GM19455 (cell line): ENCODE measurements around the gene TAL1.
"Not testable (repeated sequence)": the region's sequence is repeated elsewhere in the genome, so short reads cannot be mapped to it uniquely, and the experiment has no call there.

Experiments
- ATAC-seq: cut with Tn5 transposase; IDR thresholded peaks from one replicate; pipeline ENCODE4 v1.9.1; 2021; ENCODE audit not compliant: unreplicated experiment

The TAL1 gene

DNA sequence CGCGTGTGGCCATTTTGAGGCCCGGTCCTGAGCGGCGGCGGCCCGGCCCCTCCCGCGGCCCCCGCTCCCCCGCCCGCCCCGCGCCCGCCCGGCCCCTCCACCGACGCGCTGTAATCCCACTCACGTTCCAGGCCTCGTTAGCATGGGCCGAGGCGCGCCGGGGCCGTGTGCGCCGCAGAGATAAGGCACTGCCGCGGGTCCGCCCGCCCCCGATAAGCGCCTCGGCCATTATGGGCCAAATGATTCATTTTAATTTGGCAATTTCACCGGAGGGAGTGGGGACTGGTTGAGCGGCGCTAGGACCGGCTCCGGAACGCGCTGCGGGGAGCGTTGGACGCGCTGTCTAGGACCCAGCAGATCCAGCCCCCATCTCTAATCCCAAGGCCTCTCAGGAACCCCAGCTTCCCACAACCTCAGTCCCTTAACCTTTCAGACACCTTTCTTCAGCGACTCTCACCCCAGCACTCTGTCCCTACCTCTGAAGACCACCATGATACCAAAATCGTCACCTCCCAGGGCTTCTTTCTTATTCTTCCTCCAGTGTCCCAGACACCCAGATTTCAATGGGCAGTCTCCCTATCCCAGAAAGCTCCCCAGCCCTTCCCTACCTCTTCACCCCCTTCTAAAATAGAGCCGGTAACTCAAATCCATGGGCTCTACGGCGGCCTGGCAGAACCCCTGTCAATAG lies at the start of gene TAL1:
Gene TAL1 (minus strand): TSS at position 39 of the 688 bp plus-strand sequence. CDS start 6,337 bp downstream, outside the sequence.
- ATAC-seq, result no peak

GRCh38 chr1:47280142-47280541 lies 48.1 kb upstream of the TAL1 start:
- ATAC-seq, result no peak

- ATAC-seq, result no peak
Measured at GRCh38 chr1:47276850-47277249, 44.8 kb upstream of the TAL1 start.

DNA sequence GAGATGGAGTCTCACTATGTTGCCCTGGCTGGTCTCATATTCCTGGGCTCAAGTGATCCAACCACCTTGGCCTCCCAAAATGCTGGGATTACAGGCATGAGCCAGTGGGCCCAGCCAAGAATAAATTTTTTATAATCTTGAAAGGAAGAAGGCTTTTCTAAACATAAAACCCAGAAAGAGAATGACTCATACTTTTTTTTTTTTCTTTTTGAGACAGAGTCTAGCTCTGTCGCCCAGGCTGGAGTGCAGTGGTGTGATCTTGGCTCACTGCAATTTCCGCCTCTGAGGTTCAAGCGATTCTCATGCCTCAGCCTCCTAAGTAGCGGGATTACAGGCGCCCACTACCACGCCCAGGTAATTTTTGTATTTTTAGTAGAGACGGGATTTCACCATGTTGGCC lies 43.8 kb upstream of the TAL1 start:
- not testable (repeated sequence) for ATAC-seq

DNA sequence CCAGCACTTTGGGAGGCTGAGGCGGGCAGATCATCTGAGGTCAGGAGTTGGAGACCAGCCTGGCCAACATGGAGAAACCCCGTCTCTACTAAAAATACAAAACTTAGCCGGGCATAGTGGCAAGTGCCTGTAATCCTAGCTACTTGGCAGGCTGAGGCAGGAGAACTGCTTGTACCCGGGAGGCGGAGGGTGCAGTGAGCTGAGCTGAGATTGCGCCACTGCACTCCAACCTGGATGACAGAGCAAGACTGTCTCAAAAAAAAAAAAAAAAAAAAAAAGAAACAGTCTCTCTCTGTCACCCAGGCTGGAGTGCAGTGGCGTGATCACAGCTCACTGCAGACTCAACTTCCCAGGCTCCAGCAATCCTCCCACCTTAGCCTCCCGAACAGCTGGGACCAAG lies 33.5 kb upstream of the TAL1 start:
- ATAC-seq, result not testable (repeated sequence)

DNA sequence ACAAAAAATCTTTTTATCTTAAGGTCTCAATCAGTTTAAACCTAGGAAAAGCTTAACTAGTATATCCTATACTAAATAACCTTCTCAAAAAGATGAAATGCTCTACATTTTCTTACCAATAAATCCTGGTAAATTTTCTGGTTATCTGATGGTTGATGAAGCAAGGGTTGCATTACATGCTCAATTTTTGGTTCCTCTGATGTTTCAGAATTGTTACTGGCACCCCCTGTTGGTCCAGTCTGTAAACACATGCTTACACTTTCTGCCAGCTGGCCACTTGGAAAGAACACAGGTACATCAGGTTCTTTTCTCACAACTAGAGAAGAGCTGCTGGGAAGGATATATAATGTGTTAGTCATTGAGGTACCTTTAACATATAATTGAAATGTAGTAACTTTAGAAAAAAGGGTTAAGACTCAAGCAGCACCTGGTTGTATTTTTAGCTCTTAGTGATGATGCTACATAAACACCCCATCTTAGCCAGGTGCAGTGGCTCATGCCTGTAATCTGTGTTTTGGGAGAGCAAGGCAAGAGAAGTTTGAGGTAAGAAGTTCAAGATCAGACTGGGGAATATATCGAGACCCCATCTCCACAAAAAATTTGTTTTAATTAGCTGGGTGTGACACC lies 30.9 kb upstream of the TAL1 start:
- no peak for ATAC-seq

- ATAC-seq, result no peak
Measured at GRCh38 chr1:47257224-47257623, 25.2 kb upstream of the TAL1 start.

DNA sequence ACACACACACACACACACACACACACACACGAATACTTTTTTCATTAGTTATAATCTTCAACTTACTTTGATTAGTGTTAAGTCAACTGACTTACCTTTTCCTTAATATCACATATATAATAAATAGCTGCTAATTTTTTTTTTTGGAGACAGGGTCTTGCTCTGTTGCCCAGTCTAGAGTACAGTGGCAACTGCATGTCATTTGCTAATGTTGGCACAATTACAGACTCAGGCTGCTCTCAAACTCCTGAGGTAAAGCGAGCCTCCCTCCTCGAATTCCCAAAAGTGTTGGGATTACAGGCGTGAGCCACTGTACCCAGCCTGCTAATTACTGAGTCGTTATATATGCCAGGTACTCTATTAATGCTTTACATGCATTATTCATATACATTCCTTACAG lies 20.8 kb upstream of the TAL1 start:
- ATAC-seq, result no peak

- no peak for ATAC-seq
Measured at GRCh38 chr1:47252369-47252768, 20.3 kb upstream of the TAL1 start.

- no peak for ATAC-seq
Measured at GRCh38 chr1:47249755-47250154, 17.7 kb upstream of the TAL1 start.

- ATAC-seq, result no peak
Measured at GRCh38 chr1:47244339-47244862, 12.4 kb upstream of the TAL1 start.

DNA sequence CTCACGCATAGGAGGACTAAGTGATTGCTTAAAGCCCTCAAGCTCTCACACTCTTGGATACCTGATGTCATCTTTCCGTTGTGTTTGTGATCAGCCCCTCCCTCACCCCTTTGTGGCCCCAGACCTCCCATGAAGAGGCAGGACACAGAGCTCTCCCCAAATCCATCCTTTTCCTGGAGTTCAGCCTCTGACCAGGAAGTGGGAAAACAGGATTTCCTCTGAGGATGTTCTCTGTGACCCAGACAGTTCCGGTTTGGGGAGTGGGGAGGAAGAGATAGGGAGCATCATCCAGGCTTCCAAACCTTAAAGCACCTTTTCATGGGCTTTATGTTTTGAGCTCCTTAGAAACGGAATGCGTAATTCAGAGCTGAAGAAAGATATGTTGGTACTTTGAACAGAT lies 11.9 kb upstream of the TAL1 start:
- ATAC-seq, result no peak

DNA sequence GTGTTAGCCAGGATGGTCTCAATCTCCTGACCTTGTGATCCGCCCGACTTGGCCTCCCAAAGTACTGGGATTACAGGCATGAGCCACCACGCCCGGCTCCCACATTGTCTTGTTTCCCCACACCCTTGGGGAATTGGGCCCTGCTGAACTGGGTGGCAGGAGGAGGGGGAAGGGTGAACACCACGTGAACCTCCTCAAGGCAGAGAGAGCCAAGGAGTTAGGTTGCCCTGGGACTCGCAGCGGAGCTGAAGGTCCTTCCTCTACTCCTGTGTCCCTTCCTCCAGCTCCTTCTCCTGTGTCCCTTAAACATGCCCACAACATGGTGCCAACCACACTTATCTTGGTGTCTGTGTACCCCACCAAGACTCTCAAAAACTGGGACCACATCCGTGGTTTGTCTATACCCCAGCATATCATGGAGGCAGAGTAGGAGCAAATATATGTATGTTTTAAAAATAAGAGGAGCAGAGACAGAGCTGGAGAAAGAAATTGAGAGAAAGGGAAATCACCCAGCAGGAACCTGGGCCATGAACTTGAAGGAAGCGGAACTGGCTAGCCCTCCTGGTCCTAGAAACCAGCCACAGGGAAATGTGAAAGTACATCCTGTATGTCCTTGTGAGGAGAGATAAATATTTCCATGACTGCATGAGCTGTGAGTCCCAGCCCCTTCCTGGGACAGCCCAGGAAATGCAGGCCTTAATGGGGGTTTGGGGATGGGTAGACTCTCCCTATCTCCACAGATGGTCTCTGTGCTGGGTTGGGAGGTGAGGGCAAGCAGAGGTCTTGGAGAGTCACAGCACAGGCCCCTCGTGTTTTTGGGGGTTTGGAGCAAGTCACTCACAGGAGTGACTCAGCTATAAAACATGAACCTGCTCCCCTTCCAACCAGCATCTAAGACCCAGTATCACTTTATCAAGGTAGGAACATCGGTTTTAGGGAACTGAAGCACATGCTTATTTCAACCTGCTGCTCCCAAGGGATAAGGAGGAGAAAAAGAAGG lies 9.4 kb upstream of the TAL1 start:
- no peak for ATAC-seq

GRCh38 chr1:47238935-47239592 lies 7.0 kb upstream of the TAL1 start:
- no peak for ATAC-seq

GRCh38 chr1:47235806-47236205 lies 3.8 kb upstream of the TAL1 start:
- ATAC-seq, result no peak

DNA sequence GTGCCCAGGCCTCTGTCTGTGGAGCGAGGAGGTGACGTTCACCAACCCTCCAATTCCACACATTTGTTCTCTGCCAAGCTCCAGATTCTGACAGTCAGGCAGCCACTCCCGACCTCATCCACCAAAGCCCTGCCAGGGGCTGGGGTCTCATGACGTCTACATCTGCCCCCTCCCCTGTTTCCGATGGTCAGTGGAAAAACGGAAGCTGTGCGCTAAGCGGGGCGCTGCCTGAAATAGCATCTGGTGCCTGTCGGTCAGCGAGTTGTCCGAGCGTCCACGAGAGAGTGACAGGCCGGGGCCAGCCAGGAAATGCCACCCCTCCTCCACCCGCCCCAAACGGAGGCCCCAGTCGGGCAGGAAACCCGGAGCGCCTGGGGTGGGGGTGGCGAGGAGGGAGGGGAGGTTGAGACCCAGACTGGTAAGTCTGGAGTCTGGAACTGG lies 3.2 kb upstream of the TAL1 start:
- no peak for ATAC-seq

- ATAC-seq, result no peak
Measured at GRCh38 chr1:47233186-47233585, 1.2 kb upstream of the TAL1 start.

DNA sequence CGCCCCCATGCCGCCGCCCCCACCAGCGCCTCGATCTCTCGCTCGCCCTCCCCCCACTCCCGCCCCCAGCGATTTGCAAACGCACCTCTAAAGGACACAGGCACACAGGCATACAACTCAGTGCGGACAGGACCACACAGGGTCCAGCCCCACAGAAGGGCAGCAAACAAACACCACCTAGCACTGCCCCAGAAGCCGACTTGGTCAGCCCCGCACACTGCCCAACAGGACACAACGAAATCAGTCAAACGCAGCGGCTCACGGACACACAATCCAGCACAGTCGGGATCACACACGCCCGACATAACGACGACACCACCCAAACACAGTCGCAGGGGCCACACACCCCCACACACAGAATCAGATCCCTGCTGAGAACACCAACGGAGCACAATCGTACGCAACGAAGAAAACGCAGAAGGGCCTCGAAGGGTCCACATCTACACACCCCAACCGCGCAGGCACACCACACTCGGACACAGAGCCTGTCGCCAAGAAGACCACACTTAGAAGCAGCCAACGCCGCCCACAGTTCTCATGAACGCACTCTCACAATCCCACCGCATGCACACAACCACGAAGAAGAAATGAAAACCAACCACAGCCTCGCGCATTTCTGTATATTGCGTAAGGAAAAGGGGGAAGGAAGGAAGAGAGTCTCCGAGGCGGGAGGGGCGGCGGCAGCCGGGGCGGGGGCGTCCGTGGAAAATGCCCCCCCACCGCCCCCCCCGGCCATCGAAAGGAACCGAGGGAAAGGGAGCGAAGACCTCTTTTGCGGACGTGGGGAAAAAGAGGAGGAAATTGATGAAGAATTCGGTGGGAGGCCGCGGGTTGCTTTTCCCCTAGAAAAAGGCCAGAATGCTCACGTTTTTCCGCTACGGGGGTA lies 481 bp downstream of the TAL1 start:
- ATAC-seq, result no peak

DNA sequence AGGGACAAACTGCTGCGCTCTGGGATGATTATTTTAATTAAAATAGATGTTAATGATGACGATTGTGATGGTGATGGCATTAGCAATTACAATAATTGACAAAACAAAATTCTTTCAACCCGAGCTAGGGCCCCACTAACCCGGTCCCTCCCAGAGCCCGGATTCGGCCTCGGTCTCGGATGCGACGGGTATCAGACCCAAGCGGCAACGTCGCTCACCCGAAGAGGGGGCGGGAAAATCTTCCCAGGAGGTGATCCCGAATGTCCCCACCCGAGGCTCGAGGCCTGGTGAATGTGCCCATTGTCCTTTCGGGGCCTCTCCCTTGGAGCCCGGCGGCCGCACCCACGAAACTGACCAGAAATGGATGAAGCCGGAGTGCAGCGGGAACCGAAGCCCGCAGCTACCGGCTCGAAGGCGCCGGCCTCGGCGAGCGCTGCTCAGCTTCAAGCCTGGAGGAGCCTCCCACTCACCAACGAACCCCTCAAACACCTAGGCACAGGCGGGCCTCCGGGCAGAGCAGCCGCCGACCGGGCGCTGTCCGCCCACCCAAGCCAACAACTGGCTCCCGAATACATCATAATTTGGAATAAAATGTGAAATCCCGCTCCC lies 1.2 kb downstream of the TAL1 start:
- no peak for ATAC-seq
